Suppressor macrophage (primary cell): Measurements from ENCODE around the gene AGBL5.
A peak's percentile ranks its signal among the peaks of the same experiment; 100 is the strongest.

Experiments
- DNase-seq, 4 experiments: peaks; one replicate each; pipeline ENCODE4 v3.0.0-alpha.2; 2020 to 2022

AGBL5 gene

GRCh38 chr2:27078267-27079194, 27.1 kb downstream of the AGBL5 start, which contains the start of gene EMILIN1:
Gene EMILIN1, plus strand, starts transcription at chr2:27078615. Its CDS starts 451 bp downstream, at chr2:27079066.
- DNase-seq: peak; percentile 37 to 56 (median 44)

- no peak for DNase-seq
Measured at GRCh38 chr2:27079233-27080139, 28.0 kb downstream of the AGBL5 start.

- peak; percentile 42 to 75 (median 62) for DNase-seq
Measured at GRCh38 chr2:27080140-27080469, 28.6 kb downstream of the AGBL5 start.

- DNase-seq: no peak
Measured at GRCh38 chr2:27080603-27080936, 29.1 kb downstream of the AGBL5 start.

GRCh38 chr2:27081984-27082772, 30.7 kb downstream of the AGBL5 start:
- DNase-seq: no peak

GRCh38 chr2:27082773-27083409, 31.4 kb downstream of the AGBL5 start:
- DNase-seq: no peak

GRCh38 chr2:27083410-27084296, 32.2 kb downstream of the AGBL5 start:
- DNase-seq: no peak

- DNase-seq: no peak
Measured at GRCh38 chr2:27084297-27085061, 33.0 kb downstream of the AGBL5 start.

GRCh38 chr2:27085062-27085672, 33.7 kb downstream of the AGBL5 start:
- no peak for DNase-seq

- DNase-seq: peak; percentile 67 to 87 (median 78)
Measured at GRCh38 chr2:27085673-27086089, 34.2 kb downstream of the AGBL5 start.

GRCh38 chr2:27086090-27086723, 34.7 kb downstream of the AGBL5 start:
- DNase-seq: peak; percentile 97 to 99 (median 99)

GRCh38 chr2:27086724-27087593, 35.5 kb downstream of the AGBL5 start, which contains the start of gene KHK:
Gene KHK, plus strand, starts transcription at chr2:27086772. Its CDS starts 488 bp downstream, at chr2:27087260.
- peak in 3 of 4 experiments; percentile 14 to 31 (median 23) for DNase-seq

GRCh38 chr2:27087823-27088410, 36.4 kb downstream of the AGBL5 start:
- DNase-seq: no peak

GRCh38 chr2:27088634-27089033, 37.2 kb downstream of the AGBL5 start:
- no peak for DNase-seq

- no peak for DNase-seq
Measured at GRCh38 chr2:27089111-27089954, 37.9 kb downstream of the AGBL5 start.
